Renal cortical epithelial cell (primary cell): ENCODE data around the gene ALKBH3. TPM values are rescaled to one million over a fixed set of nuclear protein-coding genes. Genes with fewer than 3 reads are reported as not detected.
A peak's percentile ranks its signal among the peaks of the same experiment; 100 is the strongest.

Source experiments
- DNase-seq: peaks from one replicate; pipeline ENCODE4 v3.0.0-alpha.2; 2011; ENCODE audit warnings: low read depth
- total RNA-seq: library from RNA; depleted of rRNA; stranded (reverse); fragments of >200 nt; gene quantifications from 2 replicates; pipeline ENCODE4 v1.2.3, GENCODE V29; 2014

The ALKBH3 gene
- total RNA-seq, 1 donor from 2014 or later = 22.7 TPM

- DNase-seq = no peak
Measured at GRCh38 chr11:43895601-43896000, 15.0 kb downstream of the ALKBH3 start.

- DNase-seq = no peak
Measured at GRCh38 chr11:43898574-43898973, 17.9 kb downstream of the ALKBH3 start.

- no peak for DNase-seq
Measured at GRCh38 chr11:43899094-43899493, 18.5 kb downstream of the ALKBH3 start.

GRCh38 chr11:43901551-43901950 lies 20.9 kb downstream of the ALKBH3 start:
- no peak for DNase-seq

- no peak for DNase-seq
Measured at GRCh38 chr11:43903078-43903477, 22.4 kb downstream of the ALKBH3 start.

GRCh38 chr11:43903969-43904368 lies 23.3 kb downstream of the ALKBH3 start:
- DNase-seq = no peak

- DNase-seq = peak; percentile 10
Measured at GRCh38 chr11:43904742-43905535, 24.3 kb downstream of the ALKBH3 start.

- no peak for DNase-seq
Measured at GRCh38 chr11:43905813-43906241, 25.2 kb downstream of the ALKBH3 start.

GRCh38 chr11:43907028-43907975 lies 26.7 kb downstream of the ALKBH3 start:
- DNase-seq = peak; percentile 35

GRCh38 chr11:43908191-43908590 lies 27.6 kb downstream of the ALKBH3 start:
- DNase-seq = no peak

GRCh38 chr11:43908683-43909082 lies 28.1 kb downstream of the ALKBH3 start:
- no peak for DNase-seq

- DNase-seq = no peak
Measured at GRCh38 chr11:43913829-43914380, 33.3 kb downstream of the ALKBH3 start.

GRCh38 chr11:43914466-43914865 lies 33.8 kb downstream of the ALKBH3 start:
- DNase-seq = no peak

- DNase-seq = no peak
Measured at GRCh38 chr11:43916621-43917020, 36.0 kb downstream of the ALKBH3 start.

- no peak for DNase-seq
Measured at GRCh38 chr11:43917851-43918250, 37.2 kb downstream of the ALKBH3 start.

- no peak for DNase-seq
Measured at GRCh38 chr11:43918662-43919061, 38.0 kb downstream of the ALKBH3 start.

- no peak for DNase-seq
Measured at GRCh38 chr11:43919852-43920597, 39.4 kb downstream of the ALKBH3 start.

- DNase-seq = peak; percentile 100
Measured at GRCh38 chr11:43920598-43921419, 40.2 kb downstream of the ALKBH3 start.

- no peak for DNase-seq
Measured at GRCh38 chr11:43921561-43922294, 41.1 kb downstream of the ALKBH3 start.

GRCh38 chr11:43922295-43922648 lies 41.6 kb downstream of the ALKBH3 start:
- DNase-seq = peak; percentile 66
